Vagina (tissue), 2 donors: ENCODE measurements around the gene RNASET2. TPM values are rescaled to one million over a fixed set of nuclear protein-coding genes. Genes with fewer than 3 reads are reported as not detected.

Experiments
- DNase-seq, 2 donors: peaks; one replicate each; pipeline ENCODE4 v3.0.0-alpha.2; 2017; ENCODE audit errors: extremely low spot score in 2 of 2
- H3K27ac ChIP-seq: fragments of 200-600 bp; sonication (generic); one replicate; pipeline ENCODE4 v1.5.1; 2019
- H3K27me3 ChIP-seq: fragments of 200-600 bp; sonication (generic); one replicate; pipeline ENCODE4 v1.5.1; 2019
- H3K36me3 ChIP-seq, 2 donors: fragments of 200-600 bp; sonication (generic); one replicate each; pipeline ENCODE4 v1.5.1; 2017 to 2019
- H3K4me1 ChIP-seq: fragments of 200-600 bp; sonication (generic); one replicate; pipeline ENCODE4 v1.5.1; 2019
- H3K4me3 ChIP-seq, 2 donors: fragments of 200-600 bp; sonication (generic); 1 replicate in 1 of 2; 2 replicates in 1 of 2; pipeline ENCODE4 v1.5.1; 2016 to 2019
- H3K9me3 ChIP-seq: fragments of 200-600 bp; sonication (generic); one replicate; pipeline ENCODE4 v1.5.1; 2019
- POLR2A ChIP-seq, 2 donors: fragments of 450-650 bp; IDR thresholded peaks; one replicate each; pipeline ENCODE4 v1.6.1; 2017; ENCODE audit warnings: antibody characterized with exemption in 2 of 2, mild to moderate bottlenecking in 2 of 2, moderate library complexity in 2 of 2
- POLR2AphosphoS5 ChIP-seq, 2 donors: sonication (generic); formaldehyde crosslinking; IDR thresholded peaks; one replicate each; pipeline ENCODE4 v1.9.0; 2017; ENCODE audit warnings: antibody characterized with exemption in 2 of 2, mild to moderate bottlenecking in 2 of 2, low read depth in 1 of 2; ENCODE audit not compliant: insufficient read depth in 1 of 2
- intact Hi-C: fragments of 100-400 bp; cut with DNase I; formaldehyde crosslinking; loops from one replicate; pipeline ENCODE4 v1.15.1; 2023
- total RNA-seq: library from RNA; depleted of rRNA; stranded (reverse); fragments of >200 nt; gene quantifications from one replicate; pipeline ENCODE4 v1.2.3, GENCODE V29; 2016
- TF ChIP-seq, protein P1 (sequence below), 3 experiments: fragments of 450-650 bp in 2 of 3; fragments of 200-600 bp in 1 of 3; sonication (generic) in 1 of 3; IDR thresholded peaks; one replicate each; pipeline ENCODE4 v1.5.1; 2017 to 2019; ENCODE audit warnings: antibody characterized with exemption in 3 of 3, mild to moderate bottlenecking in 2 of 3, moderate library complexity in 2 of 3

Gene RNASET2
- total RNA-seq, 1 donor from 2014 or later, result 31.4 TPM

DNA sequence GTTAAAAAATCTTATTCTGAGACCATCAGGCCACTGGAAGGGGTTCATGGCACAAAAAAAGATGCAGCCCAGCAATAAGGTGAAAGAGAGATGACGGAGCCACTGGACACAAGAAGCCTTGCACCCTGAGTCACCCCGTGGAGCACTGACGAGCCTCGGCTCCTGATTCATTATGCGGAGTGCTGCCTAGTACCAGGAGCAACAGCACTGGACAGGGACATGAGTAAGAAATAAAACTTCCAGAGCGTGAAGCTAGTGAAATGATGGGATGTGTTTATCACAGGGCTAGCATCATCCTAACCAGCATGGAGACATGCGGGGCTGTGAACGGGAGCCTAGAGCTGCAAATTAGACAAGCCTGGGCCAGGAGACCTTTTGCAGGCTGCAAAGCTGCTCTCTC is 53.3 kb downstream of the RNASET2 start:
- Histone ChIP-seq H3K9me3 (no peaks in the 10 kb centered on the region), H3K27me3 (no peaks in the 10 kb centered on the region), H3K36me3 (no peaks in the 10 kb centered on the region), H3K4me3 (no peak overlapping the region), H3K27ac (no peak overlapping the region), H3K4me1 (no peaks in the 10 kb centered on the region)
- intact Hi-C loops, result no loop called here
- TF ChIP-seq, protein P1, sequence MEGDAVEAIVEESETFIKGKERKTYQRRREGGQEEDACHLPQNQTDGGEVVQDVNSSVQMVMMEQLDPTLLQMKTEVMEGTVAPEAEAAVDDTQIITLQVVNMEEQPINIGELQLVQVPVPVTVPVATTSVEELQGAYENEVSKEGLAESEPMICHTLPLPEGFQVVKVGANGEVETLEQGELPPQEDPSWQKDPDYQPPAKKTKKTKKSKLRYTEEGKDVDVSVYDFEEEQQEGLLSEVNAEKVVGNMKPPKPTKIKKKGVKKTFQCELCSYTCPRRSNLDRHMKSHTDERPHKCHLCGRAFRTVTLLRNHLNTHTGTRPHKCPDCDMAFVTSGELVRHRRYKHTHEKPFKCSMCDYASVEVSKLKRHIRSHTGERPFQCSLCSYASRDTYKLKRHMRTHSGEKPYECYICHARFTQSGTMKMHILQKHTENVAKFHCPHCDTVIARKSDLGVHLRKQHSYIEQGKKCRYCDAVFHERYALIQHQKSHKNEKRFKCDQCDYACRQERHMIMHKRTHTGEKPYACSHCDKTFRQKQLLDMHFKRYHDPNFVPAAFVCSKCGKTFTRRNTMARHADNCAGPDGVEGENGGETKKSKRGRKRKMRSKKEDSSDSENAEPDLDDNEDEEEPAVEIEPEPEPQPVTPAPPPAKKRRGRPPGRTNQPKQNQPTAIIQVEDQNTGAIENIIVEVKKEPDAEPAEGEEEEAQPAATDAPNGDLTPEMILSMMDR (IDR thresholded peaks at IDR 0.05), result no peak
- TF ChIP-seq POLR2A (IDR thresholded peaks at IDR 0.05), result no peak
- no peak for TF ChIP-seq POLR2AphosphoS5 (IDR thresholded peaks at IDR 0.05; ENCODE audit: insufficient read depth in 1 of 2, low read depth in 1 of 2)
- DNase-seq, result peak in 1 of 2 donors; percentile 77

DNA sequence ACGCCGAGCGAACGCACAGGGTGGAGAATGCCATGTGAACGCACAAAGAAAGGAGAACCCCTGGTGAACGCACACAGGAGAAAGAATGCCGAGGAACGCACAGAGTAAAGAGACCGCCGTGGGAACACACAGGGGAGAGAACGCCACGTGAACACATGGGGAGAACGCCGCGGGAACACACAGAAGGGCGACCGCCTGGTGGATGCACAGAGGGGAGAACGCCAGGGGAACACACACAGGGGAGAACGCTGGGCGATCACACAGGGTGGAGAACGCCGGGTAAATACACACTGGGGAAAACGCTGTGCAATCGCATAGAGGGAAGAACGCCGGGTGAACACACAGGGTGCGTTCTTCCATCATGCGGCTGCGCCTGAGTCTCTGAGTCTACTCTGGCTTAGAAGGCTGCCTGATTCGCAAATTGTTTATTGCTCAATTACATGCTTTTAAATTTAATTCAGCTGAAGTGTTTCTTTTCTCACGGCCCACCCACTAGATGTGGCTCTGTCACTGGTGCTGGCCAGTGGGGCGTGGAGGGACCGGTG is 54.1 kb downstream of the RNASET2 start:
- TF ChIP-seq, protein P1 (IDR thresholded peaks at IDR 0.05), result no peak
- TF ChIP-seq POLR2AphosphoS5 (IDR thresholded peaks at IDR 0.05; ENCODE audit: insufficient read depth in 1 of 2, low read depth in 1 of 2) (no peak), POLR2A (IDR thresholded peaks at IDR 0.05) (no peak)
- Histone ChIP-seq H3K4me3 (no peak overlapping the region), H3K27ac (no peak overlapping the region), H3K4me1 (no peaks in the 10 kb centered on the region), H3K27me3 (no peaks in the 10 kb centered on the region), H3K9me3 (no peaks in the 10 kb centered on the region), H3K36me3 (no peaks in the 10 kb centered on the region)
- intact Hi-C loops, result no loop called here
- peak in 1 of 2 donors; percentile 64 for DNase-seq

DNA sequence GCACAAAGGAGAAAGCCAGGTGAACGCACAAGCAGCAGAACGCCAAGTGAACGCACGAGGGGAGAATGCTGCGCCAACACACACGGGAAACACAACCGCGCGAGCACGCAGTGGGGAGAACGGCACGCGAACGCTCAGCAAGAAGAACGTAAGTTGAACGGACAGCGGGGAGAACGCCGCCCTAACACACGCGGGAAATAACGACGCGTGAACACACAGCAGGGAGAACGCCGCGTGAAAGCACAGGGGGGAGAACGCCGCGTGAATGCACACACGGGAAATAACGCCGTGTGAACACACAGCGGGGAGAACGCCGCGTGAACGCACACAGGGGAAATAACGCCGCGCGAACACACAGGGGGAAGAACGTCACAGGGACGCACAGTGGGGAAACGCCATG is 54.7 kb downstream of the RNASET2 start:
- no peak for TF ChIP-seq POLR2AphosphoS5 (IDR thresholded peaks at IDR 0.05; ENCODE audit: insufficient read depth in 1 of 2, low read depth in 1 of 2)
- no peak for TF ChIP-seq POLR2A (IDR thresholded peaks at IDR 0.05)
- TF ChIP-seq, protein P1 (IDR thresholded peaks at IDR 0.05), result no peak
- Histone ChIP-seq H3K36me3 (no peaks in the 10 kb centered on the region), H3K4me3 (no peak overlapping the region), H3K27ac (no peak overlapping the region), H3K27me3 (no peaks in the 10 kb centered on the region), H3K4me1 (no peaks in the 10 kb centered on the region), H3K9me3 (no peaks in the 10 kb centered on the region)
- DNase-seq, result peak in 1 of 2 donors; percentile 49
- intact Hi-C loops, result no loop called here

DNA sequence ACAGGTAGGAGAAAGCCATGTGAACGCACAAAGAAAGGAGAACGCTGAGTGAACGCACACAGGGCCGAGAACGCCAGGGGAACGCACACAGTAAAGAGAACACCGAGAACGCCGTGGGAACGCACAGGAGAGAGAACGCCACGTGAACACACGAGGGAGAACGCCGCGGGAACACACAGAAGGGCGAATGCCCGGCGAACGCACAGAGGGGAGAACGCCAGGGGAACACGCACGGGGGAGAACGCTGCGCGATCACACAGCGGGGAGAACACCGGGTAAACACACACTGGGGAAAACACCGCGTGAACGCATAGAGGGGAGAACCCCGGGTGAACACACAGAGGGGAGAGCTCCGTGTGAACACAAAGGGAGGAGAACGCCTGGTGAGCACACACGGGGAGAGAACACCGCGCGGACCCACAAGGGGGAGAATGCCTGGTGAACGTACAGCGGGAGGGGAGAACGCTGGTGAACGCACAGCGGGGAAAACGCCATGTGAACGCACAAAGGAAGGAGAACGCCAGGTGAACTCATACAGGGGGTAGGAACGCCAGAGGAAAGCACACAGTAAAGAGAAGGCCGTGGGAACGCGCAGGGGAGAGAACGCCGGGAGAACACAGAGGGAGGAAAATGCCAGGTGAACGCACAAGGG is 55.3 kb downstream of the RNASET2 start:
- intact Hi-C loops, result no loop called here
- Histone ChIP-seq H3K27me3 (no peaks in the 10 kb centered on the region), H3K27ac (no peak overlapping the region), H3K36me3 (no peaks in the 10 kb centered on the region), H3K4me1 (no peaks in the 10 kb centered on the region), H3K9me3 (no peaks in the 10 kb centered on the region), H3K4me3 (no peak overlapping the region)
- peak in 1 of 2 donors; percentile 18 for DNase-seq
- TF ChIP-seq, protein P1 (IDR thresholded peaks at IDR 0.05), result no peak
- TF ChIP-seq POLR2A (IDR thresholded peaks at IDR 0.05) (no peak), POLR2AphosphoS5 (IDR thresholded peaks at IDR 0.05; ENCODE audit: insufficient read depth in 1 of 2, low read depth in 1 of 2) (no peak)

DNA sequence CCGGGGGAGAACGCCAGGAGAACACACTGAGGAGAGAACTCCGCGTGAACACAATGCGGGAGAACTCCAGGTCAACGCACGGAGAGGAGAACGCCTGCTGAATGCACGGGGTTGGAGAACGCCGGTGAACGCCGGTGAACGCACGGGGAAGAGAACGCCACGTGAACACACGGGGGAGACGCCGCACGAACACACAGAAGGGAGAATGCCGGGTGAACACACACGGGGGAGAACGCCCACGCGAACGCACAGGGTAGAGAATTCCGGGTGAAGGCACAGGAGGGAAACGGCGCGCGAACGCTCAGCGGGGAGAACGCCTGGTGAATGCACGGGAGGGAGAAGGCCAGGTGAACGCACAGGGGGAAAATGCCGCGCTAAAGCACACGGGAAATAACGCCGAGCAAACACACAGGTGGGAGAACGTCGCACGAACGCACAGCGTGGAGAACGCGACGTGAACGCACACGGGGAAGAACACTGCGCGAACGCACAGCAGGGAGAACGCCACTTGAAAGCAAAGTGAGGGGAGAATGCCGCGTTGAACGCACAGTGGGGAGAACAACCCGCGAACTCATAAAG is 56.1 kb downstream of the RNASET2 start:
- Histone ChIP-seq H3K27me3 (no peaks in the 10 kb centered on the region), H3K9me3 (no peaks in the 10 kb centered on the region), H3K36me3 (no peaks in the 10 kb centered on the region), H3K4me1 (no peaks in the 10 kb centered on the region), H3K27ac (no peak overlapping the region), H3K4me3 (no peak overlapping the region)
- intact Hi-C loops, result no loop called here
- peak in 1 of 2 donors; percentile 47 for DNase-seq
- TF ChIP-seq, protein P1 (IDR thresholded peaks at IDR 0.05), result no peak
- no peak for TF ChIP-seq POLR2A (IDR thresholded peaks at IDR 0.05)
- no peak for TF ChIP-seq POLR2AphosphoS5 (IDR thresholded peaks at IDR 0.05; ENCODE audit: insufficient read depth in 1 of 2, low read depth in 1 of 2)
